Ascending aorta (tissue), 2 donors: ENCODE data around the gene PIGBOS1. TPM values are rescaled to one million over a fixed set of nuclear protein-coding genes. Genes with fewer than 3 reads are reported as not detected.

Experiments used
- DNase-seq, 2 donors: peaks; one replicate each; pipeline ENCODE4 v3.0.0-alpha.2; 2019; ENCODE audit warnings: low spot score in 2 of 2
- H3K27ac ChIP-seq, 2 donors: fragments of 200-600 bp; sonication (generic); one replicate each; pipeline ENCODE4 v1.5.1; 2016 to 2017; ENCODE audit warnings: mild to moderate bottlenecking in 1 of 2
- H3K27me3 ChIP-seq: fragments of 200-600 bp; sonication (generic); one replicate; pipeline ENCODE4 v1.5.1; 2017
- H3K36me3 ChIP-seq, 2 donors: fragments of 200-600 bp; sonication (generic); one replicate each; pipeline ENCODE4 v1.5.1; 2016
- H3K4me1 ChIP-seq, 2 donors: fragments of 200-600 bp; sonication (generic); one replicate each; pipeline ENCODE4 v1.5.1; 2016 to 2017; ENCODE audit warnings: mild to moderate bottlenecking in 1 of 2
- H3K4me3 ChIP-seq, 2 donors: fragments of 200-600 bp; sonication (generic); one replicate each; pipeline ENCODE4 v1.5.1; 2016 to 2017; ENCODE audit warnings: mild to moderate bottlenecking in 1 of 2
- H3K9me3 ChIP-seq, 2 donors: fragments of 200-600 bp; sonication (generic); one replicate each; pipeline ENCODE4 v1.5.1; 2016
- intact Hi-C: fragments of 100-400 bp; cut with DNase I; formaldehyde crosslinking; loops from one replicate; pipeline ENCODE4 v1.15.1; 2023
- total RNA-seq: library from RNA; depleted of rRNA; stranded (reverse); fragments of >200 nt; gene quantifications from one replicate; pipeline ENCODE4 v1.1.0, GENCODE V29; 2016
- TF ChIP-seq, protein P1 (sequence below), 3 experiments: fragments of 200-600 bp in 2 of 3; fragments of 450-650 bp in 1 of 3; sonication (generic) in 2 of 3; IDR thresholded peaks; one replicate each; pipeline ENCODE4 v1.5.1; 2016 to 2019; ENCODE audit warnings: antibody characterized with exemption in 3 of 3, mild to moderate bottlenecking in 1 of 3, moderate library complexity in 1 of 3

Gene PIGBOS1
- total RNA-seq, 1 donor from 2014 or later = 4.7 TPM

DNA sequence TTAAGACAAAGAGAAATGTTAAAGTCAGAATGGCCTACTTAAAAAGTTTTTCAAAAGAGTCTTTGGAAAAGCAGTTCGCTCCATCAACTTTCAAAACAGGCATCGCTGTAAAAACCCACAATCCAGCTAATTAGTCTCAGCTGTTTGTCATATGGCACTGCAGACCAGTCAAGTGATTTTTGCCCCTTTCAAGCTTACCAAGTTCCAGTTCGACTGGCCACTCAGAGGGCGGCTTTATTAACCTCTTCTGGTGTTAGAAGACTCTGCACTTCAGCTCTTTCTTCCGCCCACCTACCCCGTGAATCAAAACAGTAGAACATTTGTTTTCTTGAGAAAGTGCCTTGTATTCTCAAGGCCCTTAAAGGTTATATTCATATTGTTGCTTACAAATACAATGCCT, 48.6 kb downstream of the PIGBOS1 start:
- no peaks in the 10 kb centered on the region for H3K4me1 ChIP-seq
- H3K36me3 ChIP-seq = no peaks in the 10 kb centered on the region
- no peaks in the 10 kb centered on the region for H3K27me3 ChIP-seq
- H3K27ac ChIP-seq = no peak overlapping the region
- no peak overlapping the region for H3K4me3 ChIP-seq
- DNase-seq = no peak
- TF ChIP-seq, protein P1, sequence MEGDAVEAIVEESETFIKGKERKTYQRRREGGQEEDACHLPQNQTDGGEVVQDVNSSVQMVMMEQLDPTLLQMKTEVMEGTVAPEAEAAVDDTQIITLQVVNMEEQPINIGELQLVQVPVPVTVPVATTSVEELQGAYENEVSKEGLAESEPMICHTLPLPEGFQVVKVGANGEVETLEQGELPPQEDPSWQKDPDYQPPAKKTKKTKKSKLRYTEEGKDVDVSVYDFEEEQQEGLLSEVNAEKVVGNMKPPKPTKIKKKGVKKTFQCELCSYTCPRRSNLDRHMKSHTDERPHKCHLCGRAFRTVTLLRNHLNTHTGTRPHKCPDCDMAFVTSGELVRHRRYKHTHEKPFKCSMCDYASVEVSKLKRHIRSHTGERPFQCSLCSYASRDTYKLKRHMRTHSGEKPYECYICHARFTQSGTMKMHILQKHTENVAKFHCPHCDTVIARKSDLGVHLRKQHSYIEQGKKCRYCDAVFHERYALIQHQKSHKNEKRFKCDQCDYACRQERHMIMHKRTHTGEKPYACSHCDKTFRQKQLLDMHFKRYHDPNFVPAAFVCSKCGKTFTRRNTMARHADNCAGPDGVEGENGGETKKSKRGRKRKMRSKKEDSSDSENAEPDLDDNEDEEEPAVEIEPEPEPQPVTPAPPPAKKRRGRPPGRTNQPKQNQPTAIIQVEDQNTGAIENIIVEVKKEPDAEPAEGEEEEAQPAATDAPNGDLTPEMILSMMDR (IDR thresholded peaks at IDR 0.05) = no peak
- intact Hi-C loops = no loop called here
- no peaks in the 10 kb centered on the region for H3K9me3 ChIP-seq

DNA sequence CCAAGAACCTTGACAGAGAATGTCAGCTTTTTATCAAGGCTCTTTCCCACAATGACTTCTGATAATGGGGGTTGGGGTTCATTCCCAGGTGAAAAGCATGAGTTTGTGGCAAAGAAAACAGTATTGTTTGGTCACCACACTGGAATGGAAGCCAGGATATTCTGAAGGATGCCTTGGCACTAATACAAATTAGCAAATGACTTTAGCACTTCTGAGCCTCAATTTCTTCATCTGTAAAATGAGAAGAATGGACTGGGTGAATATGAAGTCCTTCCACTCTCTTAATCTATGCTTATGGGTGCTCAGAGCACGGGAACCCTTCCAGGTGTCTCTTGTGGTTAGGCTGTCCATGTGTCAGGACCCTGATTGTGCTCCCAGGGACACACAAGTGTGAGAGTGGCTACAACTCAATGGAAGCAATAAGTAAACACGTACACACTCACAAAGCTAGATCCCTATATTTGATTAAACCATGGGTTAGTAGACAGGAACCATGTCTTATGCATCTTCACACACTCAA, 50.7 kb downstream of the PIGBOS1 start:
- TF ChIP-seq, protein P1 (IDR thresholded peaks at IDR 0.05) = no peak
- Histone ChIP-seq H3K4me1 (no peaks in the 10 kb centered on the region), H3K36me3 (no peaks in the 10 kb centered on the region), H3K4me3 (no peak overlapping the region), H3K27ac (no peak overlapping the region), H3K9me3 (no peaks in the 10 kb centered on the region), H3K27me3 (no peaks in the 10 kb centered on the region)
- intact Hi-C loops = no loop called here
- no peak for DNase-seq

DNA sequence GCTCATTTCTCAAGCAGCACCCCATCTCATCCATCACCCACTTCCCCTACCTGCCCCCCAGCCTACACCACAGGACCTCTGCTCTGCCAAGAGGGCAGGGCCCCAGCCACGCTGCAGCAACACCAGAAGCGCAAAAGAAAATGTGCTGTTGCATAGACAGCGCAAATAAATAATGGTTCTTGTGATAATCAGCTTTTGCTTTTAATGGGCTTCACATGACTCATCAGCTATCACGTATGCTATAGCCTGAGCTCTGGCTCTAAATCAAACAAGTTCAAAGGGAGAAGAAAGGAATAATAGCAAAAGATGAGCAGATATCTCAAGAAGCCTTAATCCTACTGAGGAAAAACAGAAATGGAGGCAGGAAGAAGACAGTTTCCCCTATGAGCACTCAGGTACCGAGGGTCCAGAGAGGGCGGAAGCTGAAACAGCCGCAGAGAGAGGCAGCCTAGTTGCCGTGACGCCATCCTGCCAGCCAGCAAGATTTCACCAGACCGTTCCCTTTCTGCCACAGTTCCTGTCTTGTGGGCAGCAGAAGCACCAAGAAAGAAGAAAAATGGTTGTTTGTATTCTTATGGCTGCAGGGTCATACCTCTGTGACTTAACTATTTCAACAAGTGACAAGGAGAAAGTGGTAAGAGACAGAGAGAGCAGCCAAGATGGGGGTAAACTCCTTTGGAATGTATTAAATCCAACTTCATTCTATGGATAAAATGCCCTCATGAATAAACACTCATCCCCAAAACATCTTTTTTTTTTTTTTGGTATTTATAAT, 51.3 kb downstream of the PIGBOS1 start:
- no peaks in the 10 kb centered on the region for H3K9me3 ChIP-seq
- TF ChIP-seq, protein P1 (IDR thresholded peaks at IDR 0.05) = no peak
- no peaks in the 10 kb centered on the region for H3K36me3 ChIP-seq
- no peak overlapping the region for H3K4me3 ChIP-seq
- no peak overlapping the region for H3K27ac ChIP-seq
- no peaks in the 10 kb centered on the region for H3K4me1 ChIP-seq
- peak; percentile 24 to 75 for DNase-seq
- H3K27me3 ChIP-seq = no peaks in the 10 kb centered on the region
- intact Hi-C loops = no loop called here

Other genes with a start within 250 kb of the PIGBOS1 start
- 15.3 TPM for gene RSL24D1, start 122.2 kb downstream of the PIGBOS1 start, total RNA-seq
- 17.9 TPM for gene RAB27A, start 29.3 kb downstream of the PIGBOS1 start, total RNA-seq
- 50.3 TPM for gene PIGB, start 99 bp upstream of the PIGBOS1 start, total RNA-seq
- gene CCPG1, start 89.2 kb upstream of the PIGBOS1 start, total RNA-seq = 44.5 TPM
- gene PIERCE2, start 89.4 kb upstream of the PIGBOS1 start, total RNA-seq = not detected
- not detected for gene DNAAF4, start 189.1 kb upstream of the PIGBOS1 start, total RNA-seq